SK-N-SH treated with all-trans-retinoic acid at 6 μM for 48 hours (cell line): ENCODE measurements around the gene OBSL1.

Experiments used
- ATAC-seq: fragments of 200-7000 bp; cut with Tn5 transposase; 3 replicates; pipeline ENCODE4 v1.9.1; 2020; ENCODE audit warnings: mild to moderate bottlenecking, moderate library complexity
- BACH2 ChIP-seq: fragments of 250-450 bp; sonication (Bioruptor Pico); IDR thresholded peaks from 2 replicates; pipeline ENCODE4 v1.9.0; 2021; ENCODE audit warnings: mild to moderate bottlenecking, borderline replicate concordance
- CREB5 ChIP-seq: fragments of 250-450 bp; sonication (Bioruptor Pico); IDR thresholded peaks from 2 replicates; pipeline ENCODE4 v1.5.1; 2020; ENCODE audit warnings: low read depth, mild to moderate bottlenecking, moderate library complexity
- CSRNP3 ChIP-seq: fragments of 250-450 bp; sonication (Bioruptor Pico); IDR thresholded peaks from 2 replicates; pipeline ENCODE4 v1.5.1; 2021; ENCODE audit warnings: mild to moderate bottlenecking, moderate library complexity
- ESRRG ChIP-seq: fragments of 250-450 bp; sonication (Bioruptor Pico); IDR thresholded peaks from 2 replicates; pipeline ENCODE4 v1.6.1; 2021; ENCODE audit warnings: mild to moderate bottlenecking
- GLIS3 ChIP-seq: fragments of 250-450 bp; sonication (Bioruptor Pico); IDR thresholded peaks from 2 replicates; pipeline ENCODE4 v1.5.0; 2020; ENCODE audit warnings: mild to moderate bottlenecking, moderate library complexity
- OSR1 ChIP-seq: fragments of 250-450 bp; sonication (Bioruptor Pico); IDR thresholded peaks from 2 replicates; pipeline ENCODE4 v1.8.0; 2022; ENCODE audit warnings: moderate library complexity, mild to moderate bottlenecking, inconsistent platforms
- POU6F1 ChIP-seq: fragments of 250-450 bp; sonication (Bioruptor Pico); IDR thresholded peaks from 2 replicates; pipeline ENCODE4 v1.8.0; 2021; ENCODE audit warnings: low read depth, mild to moderate bottlenecking, moderate library complexity, borderline replicate concordance
- PPARA ChIP-seq: fragments of 250-450 bp; sonication (Bioruptor Pico); IDR thresholded peaks from 2 replicates; pipeline ENCODE4 v1.5.0; 2020; ENCODE audit warnings: mild to moderate bottlenecking, borderline replicate concordance
- SNAI2 ChIP-seq: fragments of 250-450 bp; sonication (Bioruptor Pico); IDR thresholded peaks from 2 replicates; pipeline ENCODE4 v1.5.0; 2020; ENCODE audit warnings: mild to moderate bottlenecking, moderate library complexity
- TCF4 ChIP-seq: fragments of 250-450 bp; sonication (Bioruptor Pico); IDR thresholded peaks from 2 replicates; pipeline ENCODE4 v1.8.0; 2021; ENCODE audit warnings: mild to moderate bottlenecking, moderate library complexity, borderline replicate concordance
- TOX ChIP-seq: fragments of 250-450 bp; sonication (Bioruptor Pico); IDR thresholded peaks from 2 replicates; pipeline ENCODE4 v1.8.0; 2021; ENCODE audit warnings: mild to moderate bottlenecking, moderate library complexity, borderline replicate concordance
- ZC3H10 ChIP-seq: fragments of 250-450 bp; sonication (Bioruptor Pico); IDR thresholded peaks from 2 replicates; pipeline ENCODE4 v1.5.1; 2021; ENCODE audit warnings: mild to moderate bottlenecking, moderate library complexity
- ZFP3 ChIP-seq: fragments of 250-450 bp; sonication (Bioruptor Pico); IDR thresholded peaks from 2 replicates; pipeline ENCODE4 v1.5.0; 2020; ENCODE audit warnings: mild to moderate bottlenecking, moderate library complexity
- ZFP30 ChIP-seq: fragments of 450-650 bp; formaldehyde crosslinking; IDR thresholded peaks from 2 replicates; pipeline ENCODE4 v1.5.0; 2022; ENCODE audit warnings: mild to moderate bottlenecking, moderate library complexity
- ZNF565 ChIP-seq: fragments of 450-650 bp; formaldehyde crosslinking; conservative IDR thresholded peaks from 2 replicates; pipeline ENCODE4 v1.5.0; 2020; ENCODE audit warnings: low read depth, mild to moderate bottlenecking, moderate library complexity
- ZNF70 ChIP-seq: fragments of 450-650 bp; formaldehyde crosslinking; IDR thresholded peaks from 2 replicates; pipeline ENCODE4 v1.5.0; 2020; ENCODE audit warnings: mild to moderate bottlenecking, moderate library complexity
- ZNF8 ChIP-seq: fragments of 450-650 bp; formaldehyde crosslinking; IDR thresholded peaks from 2 replicates; pipeline ENCODE4 v1.5.0; 2020; ENCODE audit warnings: mild to moderate bottlenecking, moderate library complexity
- TF ChIP-seq, protein P1 (sequence below): fragments of 250-450 bp; sonication (Bioruptor Pico); IDR thresholded peaks from 2 replicates; pipeline ENCODE4 v1.8.0; 2020; ENCODE audit warnings: mild to moderate bottlenecking, moderate library complexity, borderline replicate concordance

The OBSL1 gene

GRCh38 chr2:219612577-219613286 is 41.4 kb upstream of the OBSL1 start:
- ATAC-seq = no peak
- no peak for TF ChIP-seq TOX (CRISPR knock-in tag)
- no peak for TF ChIP-seq ESRRG (CRISPR knock-in tag)
- TF ChIP-seq PPARA = no peak
- TF ChIP-seq BACH2 (CRISPR knock-in tag) = no peak
- no peak for TF ChIP-seq ZFP3
- TF ChIP-seq ZFP30 (CRISPR knock-in tag) = no peak
- no peak for TF ChIP-seq ZC3H10 (CRISPR knock-in tag)
- TF ChIP-seq OSR1 = no peak
- no peak for TF ChIP-seq ZNF70 (CRISPR knock-in tag)
- TF ChIP-seq, protein P1, sequence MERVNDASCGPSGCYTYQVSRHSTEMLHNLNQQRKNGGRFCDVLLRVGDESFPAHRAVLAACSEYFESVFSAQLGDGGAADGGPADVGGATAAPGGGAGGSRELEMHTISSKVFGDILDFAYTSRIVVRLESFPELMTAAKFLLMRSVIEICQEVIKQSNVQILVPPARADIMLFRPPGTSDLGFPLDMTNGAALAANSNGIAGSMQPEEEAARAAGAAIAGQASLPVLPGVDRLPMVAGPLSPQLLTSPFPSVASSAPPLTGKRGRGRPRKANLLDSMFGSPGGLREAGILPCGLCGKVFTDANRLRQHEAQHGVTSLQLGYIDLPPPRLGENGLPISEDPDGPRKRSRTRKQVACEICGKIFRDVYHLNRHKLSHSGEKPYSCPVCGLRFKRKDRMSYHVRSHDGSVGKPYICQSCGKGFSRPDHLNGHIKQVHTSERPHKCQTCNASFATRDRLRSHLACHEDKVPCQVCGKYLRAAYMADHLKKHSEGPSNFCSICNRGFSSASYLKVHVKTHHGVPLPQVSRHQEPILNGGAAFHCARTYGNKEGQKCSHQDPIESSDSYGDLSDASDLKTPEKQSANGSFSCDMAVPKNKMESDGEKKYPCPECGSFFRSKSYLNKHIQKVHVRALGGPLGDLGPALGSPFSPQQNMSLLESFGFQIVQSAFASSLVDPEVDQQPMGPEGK = no peak
- no peak for TF ChIP-seq POU6F1

- ATAC-seq = no peak
- TF ChIP-seq SNAI2 (CRISPR knock-in tag) = no peak
- no peak for TF ChIP-seq GLIS3 (CRISPR knock-in tag)
- TF ChIP-seq TOX (CRISPR knock-in tag) = no peak
- TF ChIP-seq CREB5 (CRISPR knock-in tag) = no peak
- TF ChIP-seq ESRRG (CRISPR knock-in tag) = no peak
- TF ChIP-seq TCF4 = no peak
- no peak for TF ChIP-seq ZFP30 (CRISPR knock-in tag)
- no peak for TF ChIP-seq PPARA
- TF ChIP-seq OSR1 = no peak
- TF ChIP-seq ZFP3 = no peak
- TF ChIP-seq CSRNP3 (CRISPR knock-in tag) = no peak
- no peak for TF ChIP-seq ZNF8 (CRISPR knock-in tag)
- no peak for TF ChIP-seq ZNF70 (CRISPR knock-in tag)
- TF ChIP-seq, protein P1 = no peak
Measured at GRCh38 chr2:219611866-219612576, 40.7 kb upstream of the OBSL1 start.

DNA sequence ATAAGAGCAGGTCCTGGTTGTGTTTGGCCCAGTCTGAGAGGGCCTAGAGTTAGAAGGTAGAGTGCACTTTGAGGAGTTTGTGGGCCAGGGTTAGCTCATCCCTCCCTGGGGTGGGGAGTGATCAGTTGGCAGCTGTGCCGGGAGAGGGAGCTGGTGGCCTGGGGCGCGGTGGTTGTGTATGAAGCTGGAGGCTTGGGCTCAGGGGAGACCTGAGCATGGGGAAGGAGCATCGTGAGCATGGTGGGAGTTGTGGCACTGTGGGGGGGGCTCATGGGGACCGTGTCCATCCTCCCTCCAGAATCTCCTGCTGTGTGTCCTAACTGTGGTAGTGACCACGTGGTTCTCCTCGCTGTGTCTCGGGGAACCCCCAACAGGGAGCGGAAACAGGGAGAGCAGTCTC is 40.0 kb upstream of the OBSL1 start:
- no peak for TF ChIP-seq SNAI2 (CRISPR knock-in tag)
- no peak for TF ChIP-seq TCF4
- no peak for TF ChIP-seq TOX (CRISPR knock-in tag)
- TF ChIP-seq ZNF565 = no peak
- TF ChIP-seq, protein P1 = no peak
- no peak for ATAC-seq
